Measurements from ENCODE around the gene USH1C.

Gene USH1C

GRCh38 chr11:17525570-17525969 is 18.6 kb downstream of the USH1C start:
- TF ChIP-seq, protein P1, sequence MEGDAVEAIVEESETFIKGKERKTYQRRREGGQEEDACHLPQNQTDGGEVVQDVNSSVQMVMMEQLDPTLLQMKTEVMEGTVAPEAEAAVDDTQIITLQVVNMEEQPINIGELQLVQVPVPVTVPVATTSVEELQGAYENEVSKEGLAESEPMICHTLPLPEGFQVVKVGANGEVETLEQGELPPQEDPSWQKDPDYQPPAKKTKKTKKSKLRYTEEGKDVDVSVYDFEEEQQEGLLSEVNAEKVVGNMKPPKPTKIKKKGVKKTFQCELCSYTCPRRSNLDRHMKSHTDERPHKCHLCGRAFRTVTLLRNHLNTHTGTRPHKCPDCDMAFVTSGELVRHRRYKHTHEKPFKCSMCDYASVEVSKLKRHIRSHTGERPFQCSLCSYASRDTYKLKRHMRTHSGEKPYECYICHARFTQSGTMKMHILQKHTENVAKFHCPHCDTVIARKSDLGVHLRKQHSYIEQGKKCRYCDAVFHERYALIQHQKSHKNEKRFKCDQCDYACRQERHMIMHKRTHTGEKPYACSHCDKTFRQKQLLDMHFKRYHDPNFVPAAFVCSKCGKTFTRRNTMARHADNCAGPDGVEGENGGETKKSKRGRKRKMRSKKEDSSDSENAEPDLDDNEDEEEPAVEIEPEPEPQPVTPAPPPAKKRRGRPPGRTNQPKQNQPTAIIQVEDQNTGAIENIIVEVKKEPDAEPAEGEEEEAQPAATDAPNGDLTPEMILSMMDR (conservative IDR thresholded peaks at IDR 0.05), result no peak
- TF ChIP-seq ZFX (IDR thresholded peaks at IDR 0.05), result no peak
- no peak overlapping the region for H3K27ac ChIP-seq

DNA sequence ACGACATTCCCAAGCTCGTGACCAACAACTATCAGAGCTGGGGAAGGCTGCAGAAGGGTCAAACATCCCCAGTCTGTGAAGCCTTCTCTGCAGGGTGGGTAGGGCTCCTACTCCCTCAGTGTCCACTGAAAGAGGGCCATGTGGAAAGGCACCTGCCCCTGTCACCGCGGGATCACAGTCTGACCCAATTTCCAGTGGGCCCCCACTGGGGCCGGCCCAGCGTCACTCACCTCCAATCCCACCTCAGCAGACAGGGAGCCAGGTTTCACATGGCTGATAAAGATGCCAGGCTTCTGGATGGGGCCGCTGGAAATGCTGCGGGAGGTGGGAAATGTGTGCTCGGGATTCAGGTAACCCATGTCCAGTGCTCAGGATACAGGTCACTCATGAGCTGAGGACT is 20.0 kb downstream of the USH1C start:
- no peak overlapping the region for H3K27ac ChIP-seq
- TF ChIP-seq, protein P1 (conservative IDR thresholded peaks at IDR 0.05), result no peak
- TF ChIP-seq ZFX (IDR thresholded peaks at IDR 0.05), result no peak

DNA sequence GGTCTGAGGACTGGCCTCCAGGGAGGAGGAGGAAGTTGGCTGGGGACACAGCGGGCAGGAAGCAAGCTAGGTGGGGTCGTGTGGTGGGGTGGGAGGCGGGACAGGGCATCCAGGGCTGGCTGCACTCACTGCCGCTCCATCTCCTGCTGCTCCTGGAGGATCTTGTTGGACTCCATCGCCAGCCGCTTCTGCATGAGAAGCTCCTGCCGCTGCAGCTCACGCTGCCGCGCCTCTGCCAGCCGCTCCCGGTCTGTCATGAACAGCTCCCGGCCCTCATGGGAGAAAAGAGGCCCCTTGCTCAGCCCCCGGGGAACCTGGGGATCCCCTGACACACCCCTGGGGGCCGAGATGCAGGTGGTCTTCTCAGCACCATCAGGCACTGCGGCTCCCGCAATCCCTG is 21.6 kb downstream of the USH1C start:
- no peak overlapping the region for H3K27ac ChIP-seq
- TF ChIP-seq, protein P1 (conservative IDR thresholded peaks at IDR 0.05), result no peak
- TF ChIP-seq ZFX (IDR thresholded peaks at IDR 0.05), result no peak

GRCh38 chr11:17521106-17521900 is 22.9 kb downstream of the USH1C start:
- TF ChIP-seq ZFX (IDR thresholded peaks at IDR 0.05), result no peak
- TF ChIP-seq, protein P1 (conservative IDR thresholded peaks at IDR 0.05), result no peak

GRCh38 chr11:17519061-17519885 is 24.9 kb downstream of the USH1C start:
- no peak overlapping the region for H3K27ac ChIP-seq
- TF ChIP-seq, protein P1 (conservative IDR thresholded peaks at IDR 0.05), result no peak
- no peak for TF ChIP-seq ZFX (IDR thresholded peaks at IDR 0.05)

More at GRCh38 chr11:17521106-17521900, 22.9 kb downstream of the USH1C start:
- H3K27ac ChIP-seq, result no peak overlapping the region

DNA sequence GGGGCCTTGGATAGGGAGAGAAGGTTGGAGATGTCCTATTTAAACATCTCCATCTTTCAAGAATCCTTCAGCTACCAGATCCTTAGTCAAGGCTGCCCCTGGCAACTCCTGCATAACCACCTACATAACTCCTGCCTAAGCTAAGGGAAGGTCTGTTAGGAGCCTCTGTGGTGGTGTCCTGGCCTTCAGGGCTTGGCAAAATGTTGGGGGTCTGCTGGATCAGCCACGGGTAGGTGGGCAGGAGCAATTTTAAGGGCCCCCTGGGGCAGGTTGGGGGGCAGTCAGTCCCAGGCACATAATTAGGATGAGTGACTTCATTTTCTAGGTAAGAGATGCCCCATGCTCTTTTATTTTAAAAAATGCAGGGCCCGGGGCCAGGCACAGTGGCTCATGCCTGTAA is 25.9 kb downstream of the USH1C start:
- H3K27ac ChIP-seq, result no peak overlapping the region
- TF ChIP-seq, protein P1 (conservative IDR thresholded peaks at IDR 0.05), result no peak
- no peak for TF ChIP-seq ZFX (IDR thresholded peaks at IDR 0.05)

DNA sequence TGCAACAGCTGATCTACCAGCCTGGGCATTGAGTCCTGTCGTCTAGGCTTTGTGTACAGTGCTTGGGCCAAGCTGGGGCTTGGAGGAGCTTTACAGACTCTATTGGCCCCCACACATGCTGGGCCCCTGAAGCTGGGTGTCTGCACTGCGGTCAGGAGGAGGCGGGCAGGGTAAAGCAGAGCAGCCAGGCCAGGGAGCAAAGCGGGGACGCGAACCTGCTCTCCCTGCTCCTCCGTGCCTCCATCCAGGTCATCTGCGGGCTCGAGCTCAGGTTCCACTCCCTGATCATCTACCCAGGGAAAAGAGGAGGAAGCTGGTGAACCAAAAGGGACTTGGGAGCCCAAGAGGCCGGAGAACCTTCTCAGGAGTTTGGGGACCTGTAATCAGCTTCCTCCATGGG is 27.0 kb downstream of the USH1C start:
- H3K27ac ChIP-seq, result no peak overlapping the region
- TF ChIP-seq, protein P1 (conservative IDR thresholded peaks at IDR 0.05), result no peak
- TF ChIP-seq ZFX (IDR thresholded peaks at IDR 0.05), result no peak

All from C4-2B (cell line).